GM12865 (cell line): ENCODE results near the gene DUOX2.
"Not testable (repeated sequence)": the region's sequence is repeated elsewhere in the genome, so short reads cannot be mapped to it uniquely, and the experiment has no call there.

Source experiments
- DNase-seq: peaks from one replicate; pipeline ENCODE4 v3.0.0; 2010; ENCODE audit warnings: low read depth
- H3K4me3 ChIP-seq: 2 replicates; pipeline ENCODE4 v1.5.1; 2011; ENCODE audit warnings: mild to moderate bottlenecking, low read depth, low read length, control low read depth
- CTCF ChIP-seq: IDR thresholded peaks from 2 replicates; pipeline ENCODE4 v1.5.1; 2011; ENCODE audit warnings: low read length, control low read depth, low read depth, inconsistent platforms; ENCODE audit not compliant: insufficient read depth; ENCODE audit errors: missing control alignments

The DUOX2 gene

GRCh38 chr15:45083223-45083622, 30.7 kb downstream of the DUOX2 start:
- TF ChIP-seq CTCF = no peak
- no peak for DNase-seq

GRCh38 chr15:45082412-45082811, 31.6 kb downstream of the DUOX2 start:
- DNase-seq, H3K4me3 ChIP-seq: not testable (repeated sequence)

More at GRCh38 chr15:45083223-45083622, 30.7 kb downstream of the DUOX2 start:
- H3K4me3 ChIP-seq = no peak overlapping the region

- not testable (repeated sequence) for H3K4me3 ChIP-seq, DNase-seq
Observed at GRCh38 chr15:45080593-45080992, 33.4 kb downstream of the DUOX2 start.

GRCh38 chr15:45079628-45080246, 34.2 kb downstream of the DUOX2 start:
- not testable (repeated sequence) for DNase-seq, H3K4me3 ChIP-seq

GRCh38 chr15:45079201-45079600, 34.8 kb downstream of the DUOX2 start:
- not testable (repeated sequence) for DNase-seq, H3K4me3 ChIP-seq

GRCh38 chr15:45077391-45077790, 36.6 kb downstream of the DUOX2 start:
- not testable (repeated sequence) for DNase-seq, H3K4me3 ChIP-seq

- H3K4me3 ChIP-seq, DNase-seq: not testable (repeated sequence)
Observed at GRCh38 chr15:45075440-45076320, 38.3 kb downstream of the DUOX2 start.

GRCh38 chr15:45073602-45074001, 40.4 kb downstream of the DUOX2 start:
- not testable (repeated sequence) for H3K4me3 ChIP-seq, DNase-seq

- not testable (repeated sequence) for DNase-seq, H3K4me3 ChIP-seq
Observed at GRCh38 chr15:45069942-45070360, 44.0 kb downstream of the DUOX2 start.

GRCh38 chr15:45064386-45064785, 49.6 kb downstream of the DUOX2 start:
- DNase-seq = no peak
- no peak overlapping the region for H3K4me3 ChIP-seq
- no peak for TF ChIP-seq CTCF

- not testable (repeated sequence) for H3K4me3 ChIP-seq, DNase-seq
Observed at GRCh38 chr15:45062301-45062700, 51.7 kb downstream of the DUOX2 start.

- DNase-seq, H3K4me3 ChIP-seq: not testable (repeated sequence)
Observed at GRCh38 chr15:45058690-45059675, 55.0 kb downstream of the DUOX2 start.

- H3K4me3 ChIP-seq, DNase-seq: not testable (repeated sequence)
Observed at GRCh38 chr15:45052676-45053075, 61.3 kb downstream of the DUOX2 start.
